ENCODE results near the gene USP48. TPM values are rescaled to one million over a fixed set of nuclear protein-coding genes. Genes with fewer than 3 reads are reported as not detected.
A peak's percentile ranks its signal among the peaks of the same experiment; 100 is the strongest.

USP48 gene
- total and polyA plus RNA-seq, 10 of the 15 experiments (the other 5 are each of a cell fraction or from before 2014, with no cell fraction given): 21.2 to 115 (median 75.5) TPM

DNA sequence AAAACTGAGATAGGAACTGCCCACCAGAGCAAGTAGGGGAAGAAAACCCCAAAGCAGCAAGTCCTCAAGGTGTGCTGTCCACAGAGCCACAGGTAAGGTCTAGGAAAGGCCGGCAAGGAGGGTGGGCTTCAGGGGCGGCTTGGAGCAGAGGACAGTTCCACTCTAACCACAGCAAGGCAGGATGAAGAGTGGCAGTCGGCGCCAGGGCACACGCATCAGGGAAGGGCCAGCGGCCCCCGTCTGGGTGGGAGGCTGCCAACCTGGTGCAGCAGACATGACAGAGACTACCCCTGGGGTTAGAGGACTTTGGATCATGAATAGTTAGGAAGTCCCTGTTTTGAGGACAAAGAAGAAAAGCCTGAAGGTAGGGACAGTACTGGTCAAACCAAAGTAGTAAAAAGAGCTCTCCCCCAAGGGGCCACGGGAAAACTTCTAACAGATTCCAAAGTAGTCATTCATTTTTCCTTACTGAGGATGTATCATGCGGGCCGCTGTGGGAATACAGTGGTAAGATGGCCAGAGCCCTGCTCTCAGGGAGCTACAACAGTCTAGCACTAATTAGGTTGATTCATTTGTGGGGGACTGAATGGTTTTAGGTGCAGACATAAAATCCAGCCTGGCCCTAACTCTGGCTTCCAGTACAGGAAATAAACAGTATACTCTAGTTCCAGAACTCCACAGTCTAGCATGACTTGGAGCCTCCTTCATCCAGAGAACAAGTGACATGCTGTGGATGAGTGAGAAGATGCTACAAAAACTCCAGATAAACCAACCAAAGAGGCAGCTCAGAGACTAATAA is 110.3 kb downstream of the USP48 start:
- H3K27me3 ChIP-seq (replicated peaks in 1 of 2; ENCODE audit: control insufficient read depth in 2 of 2, insufficient read depth in 2 of 2, low read length in 1 of 2): peaks cover 0 to 6% of the 10 kb centered on the region in 2 experiments
- intact Hi-C loops (cut with micrococcal nuclease; ENCODE audit: unreplicated experiment): no loop called here
- no peak overlapping the region for H3K4me2 ChIP-seq (ENCODE audit: control insufficient read depth, insufficient read depth)
- FAIRE-seq (no peak), DNase-seq (ENCODE audit: low read depth, low spot score) (no peak), ATAC-seq (no peak)
- ChIA-PET SMC1A (ENCODE audit: uncharacterized antibody, unreplicated experiment) (no interaction called here), CTCF (interaction anchor here (0.5 to 1.0 kb wide), 2 partner anchors 13 to 440 kb away, joined by 3 to 4 read pairs; no protein-coding TSS in a partner anchor), POLR2A (interaction anchor here (0.6 kb wide), 1 partner anchor 66 kb away, joined by 4 read pairs; no protein-coding TSS in a partner anchor), RAD21 (ENCODE audit: unreplicated experiment) (interaction anchor here (1.1 kb wide), 1 partner anchor 110 kb away, joined by 4 read pairs; the partner anchor contains the start of gene USP48)
- H3K4me1 ChIP-seq (ENCODE audit: control insufficient read depth, insufficient read depth, low read length): peaks cover 3% of the 10 kb centered on the region; the same call in 1 of the 2 replicates
- 82% methylated on average over 10 of the region's 10 CpGs for WGBS (ENCODE audit: insufficient coverage, insufficient replicate concordance, low lambda C conversion rate, missing lambda C conversion rate)
- no peak overlapping the region for H3K27ac ChIP-seq (ENCODE audit: control insufficient read depth, insufficient read depth)
- H3K36me3 ChIP-seq (ENCODE audit: control insufficient read depth in 2 of 2, insufficient read depth in 2 of 2, low read length in 1 of 2): peaks cover 0 to 3% of the 10 kb centered on the region in 2 experiments; a peak in 2 of 4 replicates
- H4K20me1 ChIP-seq (ENCODE audit: control insufficient read depth, insufficient read depth): no peaks in the 10 kb centered on the region
- TF ChIP-seq, protein P1, sequence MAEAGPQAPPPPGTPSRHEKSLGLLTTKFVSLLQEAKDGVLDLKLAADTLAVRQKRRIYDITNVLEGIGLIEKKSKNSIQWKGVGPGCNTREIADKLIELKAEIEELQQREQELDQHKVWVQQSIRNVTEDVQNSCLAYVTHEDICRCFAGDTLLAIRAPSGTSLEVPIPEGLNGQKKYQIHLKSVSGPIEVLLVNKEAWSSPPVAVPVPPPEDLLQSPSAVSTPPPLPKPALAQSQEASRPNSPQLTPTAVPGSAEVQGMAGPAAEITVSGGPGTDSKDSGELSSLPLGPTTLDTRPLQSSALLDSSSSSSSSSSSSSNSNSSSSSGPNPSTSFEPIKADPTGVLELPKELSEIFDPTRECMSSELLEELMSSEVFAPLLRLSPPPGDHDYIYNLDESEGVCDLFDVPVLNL (IDR thresholded peaks at IDR 0.05; ENCODE audit: low read depth, low read length): no peak
- H2AFZ ChIP-seq (ENCODE audit: control insufficient read depth, low read depth, low read length): no peak overlapping the region
- no peak overlapping the region for H3K4me3 ChIP-seq
- in situ Hi-C loops (cut with MboI): no loop called here
- no peaks in the 10 kb centered on the region for H3K79me2 ChIP-seq (ENCODE audit: control insufficient read depth, insufficient read depth, low read length)
- H3K9me3 ChIP-seq (replicated peaks; ENCODE audit: control insufficient read depth, insufficient read depth, low read length): no peaks in the 10 kb centered on the region
- no peak overlapping the region for H3K9ac ChIP-seq (ENCODE audit: control insufficient read depth, insufficient read depth, low read length)
- no TSS peak for BruUV-seq (replicated peaks)

DNA sequence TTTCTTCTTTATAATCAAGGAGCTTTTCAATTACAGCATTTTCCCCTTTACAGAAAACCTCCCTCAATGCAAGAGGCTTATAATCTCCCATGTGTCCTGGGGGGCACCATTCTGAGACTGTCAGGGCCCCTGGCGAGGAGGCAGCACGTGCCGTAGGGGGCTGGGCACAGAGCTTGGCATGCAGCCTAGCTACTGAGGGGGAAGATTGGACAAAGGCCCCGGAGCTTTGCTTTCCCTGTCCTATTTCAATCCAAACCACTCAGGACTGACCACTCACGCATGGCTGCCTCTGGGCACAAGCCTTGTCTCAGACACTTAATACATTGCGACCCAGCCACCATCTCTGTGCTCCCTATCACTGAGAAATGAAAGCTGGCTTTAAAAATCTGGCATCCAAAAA is 111.0 kb downstream of the USP48 start:
- no TSS peak for BruUV-seq (replicated peaks)
- Histone ChIP-seq H3K27me3 (replicated peaks in 1 of 2; ENCODE audit: control insufficient read depth in 2 of 2, insufficient read depth in 2 of 2, low read length in 1 of 2) (peaks cover 0 to 6% of the 10 kb centered on the region in 2 experiments), H3K9ac (ENCODE audit: control insufficient read depth, insufficient read depth, low read length) (no peak overlapping the region), H2AFZ (ENCODE audit: control insufficient read depth, low read depth, low read length) (no peak overlapping the region), H3K27ac (ENCODE audit: control insufficient read depth, insufficient read depth) (no peak overlapping the region), H3K36me3 (ENCODE audit: control insufficient read depth in 2 of 2, insufficient read depth in 2 of 2, low read length in 1 of 2) (no peaks in the 10 kb centered on the region; a peak in 1 of 4 replicates), H3K4me3 (no peak overlapping the region), H4K20me1 (ENCODE audit: control insufficient read depth, insufficient read depth) (no peaks in the 10 kb centered on the region), H3K4me2 (ENCODE audit: control insufficient read depth, insufficient read depth) (no peak overlapping the region), H3K79me2 (ENCODE audit: control insufficient read depth, insufficient read depth, low read length) (no peaks in the 10 kb centered on the region), H3K9me3 (replicated peaks; ENCODE audit: control insufficient read depth, insufficient read depth, low read length) (no peaks in the 10 kb centered on the region), H3K4me1 (ENCODE audit: control insufficient read depth, insufficient read depth, low read length) (peaks cover 3% of the 10 kb centered on the region; the same call in 1 of the 2 replicates)
- ATAC-seq (no peak), DNase-seq (ENCODE audit: low read depth, low spot score) (no peak), FAIRE-seq (no peak)
- SMC1A ChIA-PET (ENCODE audit: uncharacterized antibody, unreplicated experiment): interaction anchor here (1.4 kb wide), 1 partner anchor 130 kb away, joined by 3 read pairs; no protein-coding TSS in a partner anchor
- RAD21 ChIA-PET (ENCODE audit: unreplicated experiment): interaction anchor here (1.1 kb wide), 1 partner anchor 110 kb away, joined by 4 read pairs; the partner anchor contains the start of gene USP48
- POLR2A ChIA-PET: no interaction called here
- 66% methylated on average over 6 of the region's 6 CpGs for WGBS (ENCODE audit: insufficient coverage, insufficient replicate concordance, low lambda C conversion rate, missing lambda C conversion rate)
- CTCF ChIA-PET: no interaction called here
- TF ChIP-seq PAX8 (IDR thresholded peaks at IDR 0.05) (no peak), POLR2A (IDR thresholded peaks at IDR 0.05; ENCODE audit: low read depth, low read length) (peak; percentile 12; the same call in 1 of the 2 replicates), CHD1 (IDR thresholded peaks at IDR 0.05; ENCODE audit: low read depth, low read length) (no peak), PAX5 (IDR thresholded peaks at IDR 0.05; ENCODE audit: borderline replicate concordance, low read depth, low read length) (0 out of 2 replicates have a peak, but pooled peaks have one; percentile 25)
- TF ChIP-seq, protein P2, sequence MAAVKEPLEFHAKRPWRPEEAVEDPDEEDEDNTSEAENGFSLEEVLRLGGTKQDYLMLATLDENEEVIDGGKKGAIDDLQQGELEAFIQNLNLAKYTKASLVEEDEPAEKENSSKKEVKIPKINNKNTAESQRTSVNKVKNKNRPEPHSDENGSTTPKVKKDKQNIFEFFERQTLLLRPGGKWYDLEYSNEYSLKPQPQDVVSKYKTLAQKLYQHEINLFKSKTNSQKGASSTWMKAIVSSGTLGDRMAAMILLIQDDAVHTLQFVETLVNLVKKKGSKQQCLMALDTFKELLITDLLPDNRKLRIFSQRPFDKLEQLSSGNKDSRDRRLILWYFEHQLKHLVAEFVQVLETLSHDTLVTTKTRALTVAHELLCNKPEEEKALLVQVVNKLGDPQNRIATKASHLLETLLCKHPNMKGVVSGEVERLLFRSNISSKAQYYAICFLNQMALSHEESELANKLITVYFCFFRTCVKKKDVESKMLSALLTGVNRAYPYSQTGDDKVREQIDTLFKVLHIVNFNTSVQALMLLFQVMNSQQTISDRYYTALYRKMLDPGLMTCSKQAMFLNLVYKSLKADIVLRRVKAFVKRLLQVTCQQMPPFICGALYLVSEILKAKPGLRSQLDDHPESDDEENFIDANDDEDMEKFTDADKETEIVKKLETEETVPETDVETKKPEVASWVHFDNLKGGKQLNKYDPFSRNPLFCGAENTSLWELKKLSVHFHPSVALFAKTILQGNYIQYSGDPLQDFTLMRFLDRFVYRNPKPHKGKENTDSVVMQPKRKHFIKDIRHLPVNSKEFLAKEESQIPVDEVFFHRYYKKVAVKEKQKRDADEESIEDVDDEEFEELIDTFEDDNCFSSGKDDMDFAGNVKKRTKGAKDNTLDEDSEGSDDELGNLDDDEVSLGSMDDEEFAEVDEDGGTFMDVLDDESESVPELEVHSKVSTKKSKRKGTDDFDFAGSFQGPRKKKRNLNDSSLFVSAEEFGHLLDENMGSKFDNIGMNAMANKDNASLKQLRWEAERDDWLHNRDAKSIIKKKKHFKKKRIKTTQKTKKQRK (IDR thresholded peaks at IDR 0.05; ENCODE audit: low read depth, low read length): no peak
- TF ChIP-seq, protein P3, sequence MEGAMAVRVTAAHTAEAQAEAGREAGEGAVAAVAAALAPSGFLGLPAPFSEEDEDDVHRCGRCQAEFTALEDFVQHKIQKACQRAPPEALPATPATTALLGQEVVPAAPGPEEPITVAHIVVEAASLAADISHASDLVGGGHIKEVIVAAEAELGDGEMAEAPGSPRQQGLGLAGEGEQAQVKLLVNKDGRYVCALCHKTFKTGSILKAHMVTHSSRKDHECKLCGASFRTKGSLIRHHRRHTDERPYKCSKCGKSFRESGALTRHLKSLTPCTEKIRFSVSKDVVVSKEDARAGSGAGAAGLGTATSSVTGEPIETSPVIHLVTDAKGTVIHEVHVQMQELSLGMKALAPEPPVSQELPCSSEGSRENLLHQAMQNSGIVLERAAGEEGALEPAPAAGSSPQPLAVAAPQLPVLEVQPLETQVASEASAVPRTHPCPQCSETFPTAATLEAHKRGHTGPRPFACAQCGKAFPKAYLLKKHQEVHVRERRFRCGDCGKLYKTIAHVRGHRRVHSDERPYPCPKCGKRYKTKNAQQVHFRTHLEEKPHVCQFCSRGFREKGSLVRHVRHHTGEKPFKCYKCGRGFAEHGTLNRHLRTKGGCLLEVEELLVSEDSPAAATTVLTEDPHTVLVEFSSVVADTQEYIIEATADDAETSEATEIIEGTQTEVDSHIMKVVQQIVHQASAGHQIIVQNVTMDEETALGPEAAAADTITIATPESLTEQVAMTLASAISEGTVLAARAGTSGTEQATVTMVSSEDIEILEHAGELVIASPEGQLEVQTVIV (IDR thresholded peaks at IDR 0.05; ENCODE audit: borderline replicate concordance, partially characterized antibody): no peak
- intact Hi-C loops (cut with micrococcal nuclease; ENCODE audit: unreplicated experiment): no loop called here
- in situ Hi-C loops (cut with MboI): no loop called here

Data from GM12878 (cell line).